Anterior cingulate cortex (tissue), 58 donors: ENCODE data around the gene CSPG5.

Source experiments
- DNase-seq, 58 donors: peaks; one replicate each; lab custom pipeline; 2025; lab: John Stamatoyannopoulos, UW

CSPG5 gene

GRCh38 chr3:47578691-47579632 lies at the start of gene CSPG5:
TSS of gene CSPG5 (minus strand) at chr3:47578865. CDS start at chr3:47578693, 172 bp downstream.
- DNase-seq, result peak in 52 of 58 donors; percentile 4 to 81 (median 38)

GRCh38 chr3:47628426-47628825 lies 49.8 kb upstream of the CSPG5 start:
- DNase-seq, result no peak

GRCh38 chr3:47622671-47623461 lies 44.2 kb upstream of the CSPG5 start:
- no peak for DNase-seq

- no peak for DNase-seq
These were observed 38.7 kb upstream of the CSPG5 start for GRCh38 chr3:47617086-47618010.

GRCh38 chr3:47614788-47615187 lies 36.1 kb upstream of the CSPG5 start:
- no peak for DNase-seq

- DNase-seq, result peak in 33 of 58 donors; percentile 2 to 67 (median 29)
These were observed 35.1 kb upstream of the CSPG5 start for GRCh38 chr3:47613722-47614121.

GRCh38 chr3:47612879-47613278 lies 34.2 kb upstream of the CSPG5 start:
- no peak for DNase-seq

- no peak for DNase-seq
These were observed 33.5 kb upstream of the CSPG5 start for GRCh38 chr3:47612178-47612577.

GRCh38 chr3:47611576-47611975 lies 32.9 kb upstream of the CSPG5 start:
- peak in 16 of 58 donors; percentile 2 to 43 (median 12) for DNase-seq

- peak in 3 of 58 donors; percentile 0 to 32 (median 5) for DNase-seq
These were observed 31.9 kb upstream of the CSPG5 start for GRCh38 chr3:47610583-47610982.

GRCh38 chr3:47607335-47607734 lies 28.7 kb upstream of the CSPG5 start:
- DNase-seq, result no peak

GRCh38 chr3:47606165-47606564 lies 27.5 kb upstream of the CSPG5 start:
- DNase-seq, result peak in 2 of 58 donors; percentile 6 to 8

GRCh38 chr3:47605652-47606051 lies 27.0 kb upstream of the CSPG5 start:
- DNase-seq, result no peak

GRCh38 chr3:47604145-47604544 lies 25.5 kb upstream of the CSPG5 start:
- DNase-seq, result no peak

- no peak for DNase-seq
These were observed 24.7 kb upstream of the CSPG5 start for GRCh38 chr3:47603332-47603731.

- peak in 33 of 58 donors; percentile 9 to 81 (median 29) for DNase-seq
These were observed 22.6 kb upstream of the CSPG5 start for GRCh38 chr3:47601281-47601680.

GRCh38 chr3:47594792-47595191 lies 16.1 kb upstream of the CSPG5 start:
- no peak for DNase-seq

GRCh38 chr3:47592066-47592795 lies 13.6 kb upstream of the CSPG5 start:
- DNase-seq, result no peak

- DNase-seq, result no peak
These were observed 11.6 kb upstream of the CSPG5 start for GRCh38 chr3:47590216-47590615.
